ENCODE data around the gene KIRREL3.

KIRREL3 gene

GRCh38 chr11:126863294-126863997, 137.1 kb downstream of the KIRREL3 start:
- no peak for DNase-seq

- no peak for DNase-seq
Measured at GRCh38 chr11:126862664-126863243, 137.8 kb downstream of the KIRREL3 start.

GRCh38 chr11:126861796-126862459, 138.6 kb downstream of the KIRREL3 start:
- no peak for DNase-seq

GRCh38 chr11:126857860-126858808, 142.4 kb downstream of the KIRREL3 start:
- DNase-seq: no peak

DNA sequence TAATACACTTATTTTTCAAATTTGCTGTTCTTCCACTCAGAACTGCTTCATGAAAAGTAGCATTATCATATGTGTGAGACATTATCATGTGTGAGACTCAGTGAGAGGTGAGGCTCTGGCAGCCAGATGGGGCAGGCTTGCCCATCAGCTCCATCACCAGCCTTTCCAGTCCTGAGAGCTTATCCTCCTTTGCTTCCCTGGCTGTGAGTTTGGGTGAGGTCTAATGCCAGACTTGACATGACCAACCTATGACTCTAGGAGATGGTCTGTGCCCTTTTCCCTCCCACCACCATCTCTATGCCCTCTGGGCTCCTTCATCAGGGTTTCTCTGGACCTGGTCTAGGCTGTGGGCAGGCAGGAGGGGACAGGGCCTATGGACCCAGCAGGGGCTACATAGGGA, 145.0 kb downstream of the KIRREL3 start:
- DNase-seq: no peak

GRCh38 chr11:126853732-126854131, 146.8 kb downstream of the KIRREL3 start:
- DNase-seq: no peak

- no peak for DNase-seq
Measured at GRCh38 chr11:126844789-126845188, 155.8 kb downstream of the KIRREL3 start.

GRCh38 chr11:126843096-126843495, 157.5 kb downstream of the KIRREL3 start:
- no peak for DNase-seq

- no peak for DNase-seq
Measured at GRCh38 chr11:126841999-126842398, 158.6 kb downstream of the KIRREL3 start.

DNA sequence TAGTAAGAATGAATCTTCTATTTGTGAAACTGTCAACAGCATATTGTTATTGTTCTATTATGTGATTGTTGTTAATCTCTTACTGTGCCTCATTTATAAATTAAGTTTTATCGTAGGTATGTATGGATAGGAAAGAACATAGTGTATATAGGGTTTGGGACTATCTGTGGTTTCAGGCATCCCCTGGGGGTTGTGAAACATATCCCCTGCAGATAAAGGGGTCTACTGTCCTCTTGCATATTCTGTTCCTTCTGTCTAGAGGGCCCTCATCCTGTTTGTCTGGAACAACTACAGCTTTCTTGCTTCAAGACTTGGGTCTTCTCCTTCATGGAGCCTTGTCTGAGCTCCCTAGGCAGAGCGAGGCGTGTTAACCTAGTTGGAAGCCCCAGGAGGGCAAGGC, 159.6 kb downstream of the KIRREL3 start:
- no peak for DNase-seq

DNA sequence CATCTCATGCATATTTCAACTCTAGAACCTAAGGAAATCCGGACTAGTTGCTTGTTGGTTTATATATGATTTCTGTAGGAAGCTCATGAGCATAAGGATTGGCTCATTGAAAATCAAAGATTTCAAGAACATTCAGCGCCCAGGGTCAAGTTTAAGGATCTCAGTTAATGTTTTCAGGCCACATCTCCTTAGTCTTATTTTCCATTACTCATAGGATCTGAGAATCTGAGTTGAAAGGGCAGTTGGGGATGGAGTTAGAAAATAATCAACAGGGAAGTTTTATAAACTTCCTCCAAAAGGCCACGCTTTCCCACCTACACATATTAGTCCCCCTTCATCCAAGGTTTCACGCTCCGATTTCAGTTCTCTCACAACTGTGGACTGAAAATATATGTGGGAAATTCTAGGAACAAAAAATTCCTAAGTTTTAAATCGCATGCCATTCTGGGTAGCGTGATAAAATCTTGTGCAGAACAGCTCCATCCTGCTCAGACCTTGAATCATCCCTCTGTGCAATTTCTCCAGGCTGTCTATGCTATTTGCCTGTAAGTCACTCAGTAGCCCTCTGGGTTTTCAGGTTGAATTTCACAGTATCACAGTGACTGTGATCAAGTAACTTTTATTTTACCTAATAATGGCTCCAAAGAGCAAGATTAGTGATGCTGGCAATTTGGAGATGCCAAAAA, 160.2 kb downstream of the KIRREL3 start:
- no peak for DNase-seq

DNA sequence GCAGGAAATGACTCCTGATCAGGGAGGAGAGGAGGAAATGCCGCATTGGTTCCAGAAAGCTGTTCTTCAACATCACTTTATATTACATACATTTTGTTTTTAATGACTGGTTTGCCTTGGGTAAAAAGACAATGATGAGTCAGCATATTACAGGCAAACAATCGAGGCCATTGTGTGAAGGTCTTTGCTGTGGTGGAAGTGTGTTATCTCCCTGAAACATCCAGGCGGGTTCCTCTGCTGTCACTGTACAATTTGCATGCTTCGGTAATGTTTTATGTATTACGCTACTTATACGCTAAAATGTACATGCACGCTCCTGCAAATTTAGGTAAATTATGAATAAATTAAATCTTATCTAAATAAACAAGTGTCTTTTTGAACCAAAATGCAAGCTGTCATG, 161.1 kb downstream of the KIRREL3 start:
- no peak for DNase-seq

- DNase-seq: no peak
Measured at GRCh38 chr11:126838779-126839178, 161.8 kb downstream of the KIRREL3 start.

- no peak for DNase-seq
Measured at GRCh38 chr11:126837581-126837980, 163.0 kb downstream of the KIRREL3 start.

DNA sequence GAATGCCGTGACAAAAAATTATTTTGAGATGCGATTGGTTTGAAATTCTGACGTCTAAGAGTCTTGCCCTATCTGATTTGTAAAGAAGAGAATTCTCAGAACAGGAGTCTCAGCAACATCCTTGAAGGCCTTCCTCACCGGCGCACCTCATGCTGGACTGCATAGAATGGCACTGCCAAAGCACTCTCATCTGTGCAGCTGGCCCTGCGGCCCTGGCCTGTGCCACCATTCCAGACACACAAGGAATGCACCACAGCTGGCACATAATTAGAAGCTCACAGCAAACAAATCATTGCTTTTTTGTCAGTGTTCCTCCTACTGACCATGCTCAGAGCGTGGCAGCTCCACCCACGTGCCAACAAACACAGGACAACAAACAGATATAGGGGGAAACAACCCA, 166.0 kb downstream of the KIRREL3 start:
- DNase-seq: no peak

DNA sequence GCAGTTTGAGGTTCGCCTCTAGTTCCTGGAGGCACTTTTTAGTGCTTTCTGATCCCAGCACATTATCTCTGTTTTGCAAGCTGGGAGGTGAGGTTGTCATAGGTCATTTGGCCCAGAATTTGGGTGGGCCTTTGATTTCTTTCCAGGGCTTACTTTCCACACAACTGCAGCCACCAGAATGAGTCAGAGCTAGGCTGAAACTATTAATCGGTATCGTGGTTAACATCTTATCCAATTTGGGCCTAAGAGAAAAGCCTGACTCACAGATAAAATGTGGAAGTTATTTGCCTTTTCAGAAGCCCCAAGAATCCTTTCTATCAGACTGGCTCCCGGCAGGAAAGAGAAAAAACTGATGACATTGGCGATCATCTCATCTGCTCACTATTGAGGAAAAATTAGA, 166.4 kb downstream of the KIRREL3 start:
- no peak for DNase-seq

- DNase-seq: no peak
Measured at GRCh38 chr11:126833065-126833464, 167.5 kb downstream of the KIRREL3 start.

DNA sequence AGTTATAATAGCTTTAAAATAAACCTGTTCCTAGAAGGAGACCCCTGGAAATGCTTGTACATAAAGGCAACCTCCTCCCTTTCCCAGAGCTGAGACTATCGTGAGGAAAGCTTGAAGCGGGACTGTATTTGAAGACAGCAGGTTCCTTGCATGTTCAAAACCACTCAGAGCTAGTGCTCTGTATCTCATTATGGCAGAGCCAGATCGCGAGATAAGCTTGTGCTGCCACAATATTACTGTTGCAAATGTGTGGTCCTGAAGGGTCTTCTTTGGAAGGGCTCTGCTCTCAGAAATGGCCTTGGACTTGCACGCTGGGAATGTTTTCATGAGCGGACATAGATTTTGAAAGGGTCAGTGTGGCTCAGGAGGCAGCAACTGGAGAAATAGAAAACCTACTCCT, 168.2 kb downstream of the KIRREL3 start:
- no peak for DNase-seq

DNA sequence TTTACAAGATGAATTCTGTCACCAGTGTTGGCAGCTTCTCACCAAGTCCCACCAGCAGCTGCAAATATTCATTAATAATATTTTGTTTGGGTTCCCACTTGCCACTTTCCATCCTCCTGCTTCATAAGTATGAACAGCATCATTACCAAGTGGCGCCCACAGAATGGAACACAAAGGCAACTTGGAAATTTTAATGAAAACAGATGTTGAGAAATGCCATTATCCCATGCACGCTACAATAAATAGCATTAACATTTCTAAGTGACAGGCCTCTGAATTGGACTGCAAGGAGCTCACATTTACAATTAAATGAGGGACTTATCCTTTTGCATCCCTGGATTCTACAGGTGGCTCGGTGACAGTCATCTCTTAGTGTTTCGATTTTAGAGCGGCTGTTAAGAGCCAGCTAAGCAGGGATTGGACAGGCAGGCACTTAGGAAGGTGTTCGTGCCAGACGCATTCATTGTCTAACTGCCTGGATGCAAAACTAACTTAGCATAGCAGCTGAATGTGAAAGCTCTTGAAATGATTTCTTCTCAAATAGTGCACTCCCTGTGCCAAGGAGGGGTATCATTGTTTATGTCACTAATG, 170.3 kb downstream of the KIRREL3 start:
- no peak for DNase-seq

- no peak for DNase-seq
Measured at GRCh38 chr11:126829716-126830115, 170.9 kb downstream of the KIRREL3 start.

DNA sequence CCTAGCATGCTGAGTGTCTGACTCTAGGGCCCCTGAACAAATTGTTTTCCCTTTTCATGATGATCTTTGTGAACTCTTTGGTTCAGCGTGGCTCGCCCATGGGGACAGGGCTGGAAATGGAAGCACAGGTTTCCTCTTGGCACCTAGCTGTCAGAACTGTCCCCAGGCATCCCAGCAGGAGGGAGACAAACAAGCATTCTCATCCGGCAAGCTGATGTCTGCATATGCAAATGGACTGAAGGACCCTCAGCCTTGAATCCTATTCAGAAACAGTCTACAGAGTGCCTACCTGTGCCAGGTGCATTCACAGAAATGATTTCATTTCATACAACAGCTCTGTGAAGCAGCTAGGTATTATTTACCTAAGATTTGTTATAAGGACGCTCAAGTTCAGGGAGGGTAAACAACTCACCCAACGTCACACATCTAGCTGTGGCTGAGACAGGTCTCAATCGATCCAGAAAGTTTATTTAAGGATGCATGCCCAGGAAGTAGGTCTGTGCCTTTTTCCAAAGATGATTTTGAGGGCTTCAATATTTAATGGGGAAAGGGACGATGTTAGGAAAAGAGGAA, 176.4 kb downstream of the KIRREL3 start:
- no peak for DNase-seq

GRCh38 chr11:126823274-126823673, 177.3 kb downstream of the KIRREL3 start:
- DNase-seq: no peak
